Parathyroid adenoma (tissue), 2 donors: ENCODE measurements around the gene MSL2.
"Not testable (repeated sequence)": the region's sequence is repeated elsewhere in the genome, so short reads cannot be mapped to it uniquely, and the experiment has no call there.

Source experiments
- H2AFZ ChIP-seq: fragments of 300-600 bp; sonication (generic); one replicate; pipeline ENCODE4 v1.7.0; 2017; ENCODE audit warnings: antibody characterized with exemption, mild to moderate bottlenecking
- H3K27ac ChIP-seq: fragments of 300-600 bp; sonication (generic); one replicate; pipeline ENCODE4 v1.7.0; 2017
- H3K27me3 ChIP-seq: fragments of 300-600 bp; sonication (generic); one replicate; pipeline ENCODE4 v1.7.0; 2017; ENCODE audit warnings: low read length; ENCODE audit not compliant: control insufficient read depth, insufficient read depth
- H3K36me3 ChIP-seq: fragments of 300-600 bp; sonication (generic); one replicate; pipeline ENCODE4 v1.7.0; 2017; ENCODE audit warnings: low read length; ENCODE audit not compliant: control insufficient read depth, insufficient read depth
- H3K4me1 ChIP-seq: fragments of 300-600 bp; sonication (generic); one replicate; pipeline ENCODE4 v1.7.0; 2017; ENCODE audit warnings: control low read depth
- H3K4me2 ChIP-seq: fragments of 300-600 bp; sonication (generic); one replicate; pipeline ENCODE4 v1.7.0; 2017; ENCODE audit warnings: low read length
- H3K4me3 ChIP-seq: fragments of 300-600 bp; sonication (generic); one replicate; pipeline ENCODE4 v1.7.0; 2017; ENCODE audit warnings: low read depth, low read length
- H3K79me2 ChIP-seq: fragments of 300-600 bp; sonication (generic); one replicate; pipeline ENCODE4 v1.7.0; 2017; ENCODE audit warnings: control low read depth
- H3K9ac ChIP-seq: fragments of 300-600 bp; sonication (generic); one replicate; pipeline ENCODE4 v1.7.0; 2017; ENCODE audit warnings: mild to moderate bottlenecking
- H3K9me3 ChIP-seq: fragments of 300-600 bp; sonication (generic); one replicate; pipeline ENCODE4 v1.7.0; 2017; ENCODE audit warnings: low read length; ENCODE audit not compliant: control insufficient read depth
- CTCF ChIP-seq: fragments of 300-600 bp; sonication (generic); IDR thresholded peaks from one replicate; pipeline ENCODE4 v1.7.0; 2017; ENCODE audit warnings: antibody characterized with exemption, mild to moderate bottlenecking
- donor health status: primary hyperparathyroidism.

MSL2 gene

GRCh38 chr3:136236109-136236508 is 40.0 kb upstream of the MSL2 start:
- Histone ChIP-seq H3K4me2 (no peak overlapping the region), H2AFZ (no peak overlapping the region), H3K4me3 (no peak overlapping the region), H3K27ac (no peak overlapping the region), H3K36me3 (no peaks in the 10 kb centered on the region), H3K9me3 (no peaks in the 10 kb centered on the region), H3K4me1 (no peaks in the 10 kb centered on the region), H3K9ac (no peak overlapping the region), H3K79me2 (no peaks in the 10 kb centered on the region), H3K27me3 (no peaks in the 10 kb centered on the region)
- no peak for TF ChIP-seq CTCF

- Histone ChIP-seq H3K9ac (no peak overlapping the region), H2AFZ (no peak overlapping the region), H3K4me2 (no peak overlapping the region), H3K36me3 (no peaks in the 10 kb centered on the region), H3K9me3 (no peaks in the 10 kb centered on the region), H3K27me3 (no peaks in the 10 kb centered on the region), H3K27ac (no peak overlapping the region), H3K79me2 (no peaks in the 10 kb centered on the region), H3K4me1 (no peaks in the 10 kb centered on the region), H3K4me3 (no peak overlapping the region)
- TF ChIP-seq CTCF: no peak
Observed at GRCh38 chr3:136235545-136235944, 39.4 kb upstream of the MSL2 start.

- no peaks in the 10 kb centered on the region for H3K4me1 ChIP-seq
- H3K27me3 ChIP-seq: no peaks in the 10 kb centered on the region
- no peak overlapping the region for H3K9ac ChIP-seq
- no peak for TF ChIP-seq CTCF
- no peak overlapping the region for H3K27ac ChIP-seq
- no peaks in the 10 kb centered on the region for H3K36me3 ChIP-seq
- H3K9me3 ChIP-seq: no peaks in the 10 kb centered on the region
- H3K4me3 ChIP-seq: no peak overlapping the region
- no peaks in the 10 kb centered on the region for H3K79me2 ChIP-seq
- no peak overlapping the region for H2AFZ ChIP-seq
- H3K4me2 ChIP-seq: no peak overlapping the region
Observed at GRCh38 chr3:136232413-136232812, 36.3 kb upstream of the MSL2 start.

- not testable (repeated sequence) for H3K79me2 ChIP-seq, H3K4me3 ChIP-seq, H3K4me2 ChIP-seq, H3K9me3 ChIP-seq, H3K27me3 ChIP-seq, H3K9ac ChIP-seq, H3K4me1 ChIP-seq, H2AFZ ChIP-seq, H3K36me3 ChIP-seq, H3K27ac ChIP-seq
Observed at GRCh38 chr3:136222746-136223145, 26.6 kb upstream of the MSL2 start.

- H3K4me2 ChIP-seq: no peak overlapping the region
- no peak overlapping the region for H3K27ac ChIP-seq
- no peak for TF ChIP-seq CTCF
- no peak overlapping the region for H3K9ac ChIP-seq
- H3K9me3 ChIP-seq: no peaks in the 10 kb centered on the region
- H3K27me3 ChIP-seq: no peaks in the 10 kb centered on the region
- no peaks in the 10 kb centered on the region for H3K36me3 ChIP-seq
- H3K4me3 ChIP-seq: no peak overlapping the region
- no peaks in the 10 kb centered on the region for H3K79me2 ChIP-seq
- no peak overlapping the region for H2AFZ ChIP-seq
- no peaks in the 10 kb centered on the region for H3K4me1 ChIP-seq
Observed at GRCh38 chr3:136211547-136211946, 15.4 kb upstream of the MSL2 start.
